HepG2 (cell line): ENCODE measurements around the gene TUBGCP6.

Experiments
- ARHGAP35 ChIP-seq: sonication (generic); formaldehyde crosslinking; IDR thresholded peaks from 2 replicates; pipeline ENCODE4 v1.9.0; 2022; ENCODE audit warnings: mild to moderate bottlenecking, inconsistent platforms, moderate library complexity, missing genetic modification reagents, borderline replicate concordance
- HNF4A ChIP-seq: sonication (generic); formaldehyde crosslinking; IDR thresholded peaks from 2 replicates; pipeline ENCODE4 v1.4.0; 2020; ENCODE audit warnings: missing genetic modification reagents
- MYC ChIP-seq: sonication (generic); formaldehyde crosslinking; IDR thresholded peaks from 2 replicates; pipeline ENCODE4 v1.9.0; 2021; ENCODE audit warnings: missing genetic modification reagents, borderline replicate concordance
- POLR2A ChIP-seq, 2 experiments: IDR thresholded peaks; 2 replicates each; pipeline ENCODE4 v1.6.1; 2011; ENCODE audit warnings: low read depth in 2 of 2, low read length in 2 of 2, mild to moderate bottlenecking in 1 of 2, moderate library complexity in 1 of 2; ENCODE audit not compliant: insufficient read depth in 1 of 2

DNA sequence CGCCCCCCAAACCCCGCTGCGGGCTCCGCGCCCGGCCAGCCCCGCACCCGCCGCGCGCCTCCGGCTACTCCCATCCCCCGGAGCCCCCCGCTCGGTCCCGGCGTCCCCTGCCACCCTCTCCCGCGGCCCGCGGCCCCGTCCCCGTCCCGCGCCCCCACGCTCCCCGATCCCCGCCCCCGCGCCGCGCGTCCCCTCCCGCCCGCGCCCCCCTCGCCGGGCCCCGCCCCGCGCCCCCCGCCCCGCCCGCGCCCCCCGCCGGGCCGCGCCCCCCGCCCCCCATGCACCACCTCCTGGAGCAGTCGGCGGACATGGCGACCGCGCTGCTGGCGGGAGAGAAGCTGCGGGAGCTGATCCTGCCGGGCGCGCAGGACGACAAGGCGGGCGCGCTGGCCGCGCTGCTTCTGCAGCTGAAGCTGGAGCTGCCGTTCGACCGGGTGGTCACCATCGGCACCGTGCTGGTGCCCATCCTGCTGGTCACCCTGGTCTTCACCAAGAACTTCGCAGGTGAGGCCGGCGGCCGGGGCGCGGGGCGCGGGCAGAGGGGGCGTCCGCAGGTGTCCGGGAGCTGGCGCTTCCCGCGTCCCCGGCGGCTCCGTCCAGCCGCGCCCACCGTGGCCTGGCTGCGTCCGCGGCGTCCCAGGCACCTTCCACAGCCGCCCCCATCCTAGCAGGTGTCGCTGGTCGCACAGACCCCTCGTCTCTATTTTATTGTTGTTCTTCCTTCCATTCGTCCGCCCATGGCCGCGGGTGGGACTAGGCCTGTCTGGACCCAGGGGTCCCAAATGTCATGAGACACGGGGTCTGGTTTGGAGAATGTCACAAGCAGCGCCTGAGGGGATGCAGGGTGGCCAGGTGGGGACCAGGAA is 74.1 kb downstream of the TUBGCP6 start, which contains the start of gene PANX2:
- TF ChIP-seq HNF4A (CRISPR knock-in tag), result no peak
- TF ChIP-seq MYC (CRISPR knock-in tag), result no peak
- no peak for TF ChIP-seq ARHGAP35
- no peak for TF ChIP-seq POLR2A (IDR thresholded peaks at IDR 0.05; ENCODE audit: insufficient read depth in 1 of 2, low read depth in 2 of 2, low read length in 2 of 2)
